ENCODE results near the gene OPRM1. TPM values are rescaled to one million over a fixed set of nuclear protein-coding genes. Genes with fewer than 3 reads are reported as not detected.

The OPRM1 gene
- total RNA-seq, 1 donor from 2014 or later: not detected

GRCh38 chr6:154209555-154209954 is 170.5 kb downstream of the OPRM1 start:
- DNase-seq (ENCODE audit: low read depth) (no peak), FAIRE-seq (no peak)
- TF ChIP-seq CTCF (IDR thresholded peaks at IDR 0.05; ENCODE audit: insufficient read depth, low read length, severe bottlenecking): no peak
- H3K4me3 ChIP-seq (ENCODE audit: low read depth, low read length): no peak overlapping the region
- no peaks in the 10 kb centered on the region for H3K27me3 ChIP-seq (ENCODE audit: control insufficient read depth, insufficient read depth, low read length)
- H3K36me3 ChIP-seq (ENCODE audit: control insufficient read depth, insufficient read depth, low read length): no peaks in the 10 kb centered on the region

DNA sequence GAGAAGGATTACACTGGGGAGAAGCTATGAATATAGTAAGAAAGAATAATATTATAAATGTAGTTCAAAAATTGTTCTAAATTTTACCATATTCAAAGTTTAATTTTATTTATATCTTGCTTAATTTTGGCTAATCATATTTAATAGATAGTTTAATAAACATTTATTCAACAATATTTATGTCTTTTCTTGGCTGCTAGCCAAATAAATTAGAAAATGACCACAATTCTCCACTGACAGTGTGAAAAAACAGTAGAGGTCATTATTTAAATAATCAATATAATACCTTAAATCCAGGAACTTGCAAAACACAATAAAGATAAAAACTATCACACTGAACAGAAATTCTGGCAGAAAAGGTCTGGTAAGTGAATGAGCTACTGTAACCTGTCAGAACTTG is 171.6 kb downstream of the OPRM1 start:
- FAIRE-seq (no peak), DNase-seq (ENCODE audit: low read depth) (no peak)
- no peak for TF ChIP-seq CTCF (IDR thresholded peaks at IDR 0.05; ENCODE audit: insufficient read depth, low read length, severe bottlenecking)
- Histone ChIP-seq H3K36me3 (ENCODE audit: control insufficient read depth, insufficient read depth, low read length) (no peaks in the 10 kb centered on the region), H3K4me3 (ENCODE audit: low read depth, low read length) (no peak overlapping the region), H3K27me3 (ENCODE audit: control insufficient read depth, insufficient read depth, low read length) (no peaks in the 10 kb centered on the region)

DNA sequence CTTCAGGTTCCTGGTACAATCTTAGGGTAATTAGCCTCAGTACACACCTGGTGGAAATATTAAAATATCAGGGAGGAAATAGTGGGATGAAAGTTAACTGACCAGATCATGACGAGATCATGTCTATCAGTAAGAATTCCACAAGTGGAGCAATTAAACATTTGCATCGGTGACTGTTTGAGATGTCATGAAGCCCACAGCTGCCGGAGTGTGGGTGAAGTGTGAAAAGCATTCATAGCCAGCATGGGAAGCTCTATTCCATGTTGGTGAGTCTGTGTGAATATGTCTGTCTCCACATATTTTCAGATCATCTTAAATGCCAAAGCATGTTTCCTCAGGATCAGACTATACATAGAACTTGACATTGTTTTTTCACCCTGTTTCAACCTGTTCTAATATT is 174.7 kb downstream of the OPRM1 start:
- no peaks in the 10 kb centered on the region for H3K27me3 ChIP-seq (ENCODE audit: control insufficient read depth, insufficient read depth, low read length)
- H3K36me3 ChIP-seq (ENCODE audit: control insufficient read depth, insufficient read depth, low read length): no peaks in the 10 kb centered on the region
- H3K4me3 ChIP-seq (ENCODE audit: low read depth, low read length): no peak overlapping the region
- FAIRE-seq: no peak
- DNase-seq (ENCODE audit: low read depth): no peak
- no peak for TF ChIP-seq CTCF (IDR thresholded peaks at IDR 0.05; ENCODE audit: insufficient read depth, low read length, severe bottlenecking)

GRCh38 chr6:154218301-154218700 is 179.3 kb downstream of the OPRM1 start:
- FAIRE-seq (no peak), DNase-seq (ENCODE audit: low read depth) (no peak)
- TF ChIP-seq CTCF (IDR thresholded peaks at IDR 0.05; ENCODE audit: insufficient read depth, low read length, severe bottlenecking): no peak
- Histone ChIP-seq H3K4me3 (ENCODE audit: low read depth, low read length) (no peak overlapping the region), H3K36me3 (ENCODE audit: control insufficient read depth, insufficient read depth, low read length) (no peaks in the 10 kb centered on the region), H3K27me3 (ENCODE audit: control insufficient read depth, insufficient read depth, low read length) (no peaks in the 10 kb centered on the region)

- no peak overlapping the region for H3K4me3 ChIP-seq (ENCODE audit: low read depth, low read length)
- no peak for FAIRE-seq
- H3K27me3 ChIP-seq (ENCODE audit: control insufficient read depth, insufficient read depth, low read length): no peaks in the 10 kb centered on the region
- DNase-seq (ENCODE audit: low read depth): no peak
- H3K36me3 ChIP-seq (ENCODE audit: control insufficient read depth, insufficient read depth, low read length): no peaks in the 10 kb centered on the region
- TF ChIP-seq CTCF (IDR thresholded peaks at IDR 0.05; ENCODE audit: insufficient read depth, low read length, severe bottlenecking): no peak
These were observed 179.7 kb downstream of the OPRM1 start for GRCh38 chr6:154218787-154219186.

- FAIRE-seq: no peak
- H3K27me3 ChIP-seq (ENCODE audit: control insufficient read depth, insufficient read depth, low read length): no peaks in the 10 kb centered on the region
- H3K36me3 ChIP-seq (ENCODE audit: control insufficient read depth, insufficient read depth, low read length): no peaks in the 10 kb centered on the region
- no peak for DNase-seq (ENCODE audit: low read depth)
- TF ChIP-seq CTCF (IDR thresholded peaks at IDR 0.05; ENCODE audit: insufficient read depth, low read length, severe bottlenecking): no peak
- no peak overlapping the region for H3K4me3 ChIP-seq (ENCODE audit: low read depth, low read length)
These were observed 180.2 kb downstream of the OPRM1 start for GRCh38 chr6:154219250-154219649.

Measured in bronchial epithelial cell (primary cell).